Activated CD4-positive, alpha-beta T cell treated with anti-CD3 and anti-CD28 coated beads, Interleukin-2, amount 50 U/mL, for 48 hours (primary cell): Measurements from ENCODE around the gene DEPDC1B.
"Not testable (repeated sequence)": the region's sequence is repeated elsewhere in the genome, so short reads cannot be mapped to it uniquely, and the experiment has no call there.

Experiments used
- DNase-seq, 2 experiments: peaks; one replicate each; pipeline ENCODE4 v3.0.0-alpha.2; 2020

Gene DEPDC1B

GRCh38 chr5:60690326-60690725 is 9.6 kb downstream of the DEPDC1B start:
- DNase-seq = no peak

DNA sequence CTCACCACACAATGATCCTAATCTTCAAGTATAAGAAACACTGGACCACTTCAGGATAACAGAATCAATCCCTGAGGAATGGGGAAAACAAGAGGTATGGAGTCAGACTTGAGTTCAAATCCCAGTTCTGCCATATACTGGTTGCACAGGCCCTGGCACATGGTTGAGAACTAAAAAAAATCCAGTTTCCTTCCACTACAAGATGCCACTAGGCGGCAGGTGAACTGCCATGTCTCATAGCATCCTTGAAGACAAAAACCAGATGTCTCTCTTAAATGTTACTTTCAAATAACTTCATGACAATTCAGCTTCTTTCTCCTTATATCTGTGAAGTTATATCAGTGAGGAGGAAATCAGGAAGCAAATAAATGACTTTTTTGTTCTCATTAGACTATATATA is 11.0 kb downstream of the DEPDC1B start:
- no peak for DNase-seq

GRCh38 chr5:60687927-60688720 is 11.8 kb downstream of the DEPDC1B start:
- no peak for DNase-seq

- no peak for DNase-seq
Measured at GRCh38 chr5:60686157-60686556, 13.8 kb downstream of the DEPDC1B start.

GRCh38 chr5:60685700-60686099 is 14.3 kb downstream of the DEPDC1B start:
- DNase-seq = no peak

- DNase-seq = no peak
Measured at GRCh38 chr5:60685028-60685427, 14.9 kb downstream of the DEPDC1B start.

GRCh38 chr5:60682007-60682406 is 18.0 kb downstream of the DEPDC1B start:
- DNase-seq = not testable (repeated sequence)

DNA sequence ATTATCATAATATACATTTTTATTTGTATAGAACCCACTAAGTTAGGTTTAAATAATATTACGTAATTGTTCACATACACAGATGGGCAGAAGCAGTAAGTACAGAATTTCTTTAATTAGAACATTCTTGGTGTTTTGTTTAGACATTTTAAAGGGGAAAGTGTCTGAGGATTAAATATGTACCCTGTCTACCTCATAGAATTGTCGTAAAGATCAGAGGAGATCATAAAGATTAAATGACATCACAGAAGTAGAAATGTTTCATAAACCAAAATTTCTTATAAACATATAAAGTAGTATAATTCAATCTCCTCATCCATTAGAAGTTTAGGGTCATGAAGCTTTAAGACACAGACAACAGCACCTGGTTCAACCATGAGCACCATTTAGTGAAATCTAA is 20.1 kb downstream of the DEPDC1B start:
- no peak for DNase-seq

GRCh38 chr5:60677850-60678664 is 21.9 kb downstream of the DEPDC1B start:
- no peak for DNase-seq

- DNase-seq = no peak
Measured at GRCh38 chr5:60675286-60675685, 24.7 kb downstream of the DEPDC1B start.

- no peak for DNase-seq
Measured at GRCh38 chr5:60674251-60675069, 25.5 kb downstream of the DEPDC1B start.

DNA sequence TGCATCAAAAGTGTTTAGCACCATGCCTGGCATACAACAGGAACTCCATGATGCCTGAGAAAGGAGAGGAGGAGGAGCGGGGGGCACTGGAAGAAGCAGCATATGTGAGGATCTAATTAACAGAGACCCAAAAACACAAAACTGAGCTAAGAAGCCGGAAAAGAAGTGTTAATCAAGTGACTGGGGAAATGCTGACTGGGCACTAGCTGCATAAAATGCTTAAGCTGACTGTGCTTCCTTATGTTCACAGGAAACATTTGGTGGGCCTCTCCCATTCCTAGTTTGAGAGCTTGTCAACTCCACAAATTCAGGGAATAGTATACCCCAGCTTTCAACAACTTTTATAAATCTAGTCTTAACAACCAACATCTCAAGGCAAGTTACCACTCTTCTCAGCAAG is 26.6 kb downstream of the DEPDC1B start:
- DNase-seq = no peak

DNA sequence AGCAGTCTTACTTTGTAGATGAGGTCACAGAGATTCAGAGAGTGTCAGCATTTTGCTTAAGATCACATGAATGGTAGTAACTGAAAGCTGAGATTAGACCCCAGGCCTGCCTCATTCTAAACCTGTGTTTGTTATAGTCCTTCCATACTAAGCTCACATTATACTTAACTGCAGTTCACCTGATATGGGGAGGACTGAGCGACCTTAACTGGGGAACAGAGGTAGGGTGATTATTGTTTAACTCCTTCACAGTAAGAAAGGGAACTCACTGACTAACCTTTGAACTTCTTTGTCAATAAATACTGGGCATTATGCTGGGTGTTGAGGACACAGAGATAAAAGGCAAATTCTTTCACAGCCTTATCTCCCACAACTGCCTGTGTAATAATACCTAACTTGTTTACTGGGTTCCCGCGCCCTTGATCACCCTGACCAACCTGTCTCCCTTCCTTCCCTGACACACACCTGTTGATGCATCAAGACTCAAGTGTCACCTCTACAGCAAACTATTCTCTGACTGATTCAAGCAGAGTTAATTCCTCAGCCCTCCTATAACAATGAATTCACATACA is 27.2 kb downstream of the DEPDC1B start:
- no peak for DNase-seq

DNA sequence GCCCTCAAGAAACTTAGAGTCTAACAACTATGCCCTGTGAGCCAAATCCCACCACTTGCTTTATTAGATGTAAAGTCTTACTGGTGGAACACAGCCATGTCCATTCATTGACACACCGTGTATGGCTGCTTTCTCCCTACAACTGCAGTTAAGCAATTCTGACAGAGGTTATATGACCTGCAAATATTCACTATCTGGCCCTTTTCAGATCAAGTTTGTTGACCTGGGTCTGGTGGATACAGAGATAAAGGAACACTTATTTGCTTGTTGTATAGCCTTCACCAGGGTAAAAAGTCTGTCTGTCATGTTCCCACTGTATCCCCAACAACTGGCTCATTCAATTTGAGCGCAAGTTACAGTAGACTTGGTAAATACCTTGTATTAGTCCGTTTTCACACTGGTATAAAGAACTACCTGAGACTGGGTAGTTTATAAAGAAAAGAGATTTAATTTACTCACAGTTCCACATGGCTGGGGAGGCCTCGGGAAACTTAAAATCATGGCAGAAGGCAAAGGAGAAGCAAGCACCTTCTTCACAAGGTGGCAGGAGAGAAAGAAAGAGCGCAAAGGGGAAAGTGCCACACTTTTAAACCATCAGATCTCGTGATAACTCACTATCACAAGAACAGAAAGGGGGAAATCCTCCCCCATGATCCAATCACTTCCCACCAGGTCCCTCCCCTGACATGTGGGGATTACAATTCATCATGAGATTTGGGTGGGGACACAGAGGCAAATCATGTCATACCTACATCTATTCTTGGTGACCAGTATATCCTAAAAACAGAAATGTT is 27.9 kb downstream of the DEPDC1B start:
- DNase-seq = no peak

GRCh38 chr5:60670749-60671148 is 29.2 kb downstream of the DEPDC1B start:
- no peak for DNase-seq

- no peak for DNase-seq
Measured at GRCh38 chr5:60668686-60669304, 31.2 kb downstream of the DEPDC1B start.

- no peak for DNase-seq
Measured at GRCh38 chr5:60651872-60652620, 47.9 kb downstream of the DEPDC1B start.

GRCh38 chr5:60649288-60649917 is 50.6 kb downstream of the DEPDC1B start:
- DNase-seq = no peak

- DNase-seq = no peak
Measured at GRCh38 chr5:60648175-60648574, 51.8 kb downstream of the DEPDC1B start.

DNA sequence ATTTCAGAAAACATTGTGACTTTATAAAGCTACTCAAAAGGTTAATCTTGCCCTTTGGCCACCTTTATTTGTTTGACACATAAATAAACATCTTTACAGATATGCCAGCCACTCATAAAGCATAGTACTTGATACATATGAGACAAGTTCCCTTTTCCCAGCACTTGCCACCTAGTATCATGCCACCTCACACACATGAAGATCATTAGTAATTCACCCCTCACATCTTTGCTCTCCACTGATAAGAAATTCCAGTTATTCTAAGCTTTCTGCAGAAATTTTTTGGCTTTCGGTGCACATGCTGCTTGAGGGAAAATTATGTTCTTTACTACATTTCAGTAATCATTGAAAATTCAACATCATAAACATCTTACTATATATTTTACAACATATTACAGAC is 59.1 kb downstream of the DEPDC1B start:
- DNase-seq = no peak
